Measurements from ENCODE around the gene ANKS1B. TPM values are rescaled to one million over a fixed set of nuclear protein-coding genes. Genes with fewer than 3 reads are reported as not detected.

Gene ANKS1B
- total RNA-seq, 1 donor, result 0.21 TPM

- H3K4me3 ChIP-seq (ENCODE audit: low read length), result no peak overlapping the region
- peaks cover 12% of the 10 kb centered on the region for H3K4me1 ChIP-seq (ENCODE audit: insufficient read depth, low read length)
- H3K9me3 ChIP-seq (ENCODE audit: low read depth, low read length), result no peaks in the 10 kb centered on the region
- peaks cover 30% of the 10 kb centered on the region for H3K27me3 ChIP-seq (ENCODE audit: insufficient read depth, low read length)
Measured at GRCh38 chr12:98741556-98742265, 1243.0 kb downstream of the ANKS1B start.

DNA sequence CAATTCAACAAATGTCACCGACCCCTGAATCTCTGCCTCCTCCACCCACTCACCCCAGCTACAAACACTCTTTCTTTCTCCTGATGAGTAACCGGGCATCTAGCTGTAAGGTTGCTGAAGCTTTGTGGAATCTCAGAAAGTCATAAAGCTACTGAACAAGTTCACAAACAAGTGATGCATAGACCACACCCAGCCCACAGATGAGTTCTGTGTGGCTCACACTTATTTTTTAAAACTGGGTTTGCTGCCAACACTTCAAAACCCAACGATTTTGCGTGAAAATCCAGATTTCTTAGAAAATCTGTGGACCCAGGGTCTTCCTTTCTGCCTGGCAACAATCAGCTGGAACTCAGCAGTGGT is 1243.6 kb downstream of the ANKS1B start:
- peaks cover 24% of the 10 kb centered on the region for H3K27me3 ChIP-seq (ENCODE audit: insufficient read depth, low read length)
- H3K9me3 ChIP-seq (ENCODE audit: low read depth, low read length), result no peaks in the 10 kb centered on the region
- H3K4me3 ChIP-seq (ENCODE audit: low read length), result no peak overlapping the region
- H3K4me1 ChIP-seq (ENCODE audit: insufficient read depth, low read length), result peaks cover 12% of the 10 kb centered on the region

DNA sequence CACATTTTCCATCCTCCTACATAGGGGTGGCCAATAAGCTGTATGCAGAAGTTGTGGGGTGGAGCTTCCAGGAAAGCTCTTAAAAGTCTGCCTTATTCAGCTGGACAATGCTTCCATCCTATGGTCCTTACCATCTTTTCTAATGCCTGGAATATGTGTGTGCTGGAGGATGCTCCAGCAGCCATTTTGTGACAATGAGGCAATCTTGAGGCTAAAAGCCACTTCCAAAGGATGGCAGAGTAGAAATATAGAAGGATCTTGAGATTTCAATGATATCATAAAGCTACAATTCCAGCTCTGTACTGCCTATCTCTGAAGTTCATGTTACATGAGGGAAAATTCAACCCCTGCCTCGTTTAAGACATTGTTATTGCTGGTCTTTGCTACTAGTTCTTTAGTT is 1244.0 kb downstream of the ANKS1B start:
- H3K4me1 ChIP-seq (ENCODE audit: insufficient read depth, low read length), result peaks cover 7% of the 10 kb centered on the region
- peaks cover 20% of the 10 kb centered on the region for H3K27me3 ChIP-seq (ENCODE audit: insufficient read depth, low read length)
- H3K9me3 ChIP-seq (ENCODE audit: low read depth, low read length), result no peaks in the 10 kb centered on the region
- H3K4me3 ChIP-seq (ENCODE audit: low read length), result no peak overlapping the region

- no peaks in the 10 kb centered on the region for H3K4me1 ChIP-seq (ENCODE audit: insufficient read depth, low read length)
- peaks cover 2% of the 10 kb centered on the region for H3K27me3 ChIP-seq (ENCODE audit: insufficient read depth, low read length)
- H3K4me3 ChIP-seq (ENCODE audit: low read length), result no peak overlapping the region
- no peaks in the 10 kb centered on the region for H3K9me3 ChIP-seq (ENCODE audit: low read depth, low read length)
Measured at GRCh38 chr12:98738539-98738938, 1246.2 kb downstream of the ANKS1B start.

GRCh38 chr12:98738002-98738401 is 1246.7 kb downstream of the ANKS1B start:
- Histone ChIP-seq H3K27me3 (ENCODE audit: insufficient read depth, low read length) (peaks cover under 1% of the 10 kb centered on the region), H3K4me3 (ENCODE audit: low read length) (no peak overlapping the region), H3K4me1 (ENCODE audit: insufficient read depth, low read length) (no peaks in the 10 kb centered on the region), H3K9me3 (ENCODE audit: low read depth, low read length) (no peaks in the 10 kb centered on the region)

DNA sequence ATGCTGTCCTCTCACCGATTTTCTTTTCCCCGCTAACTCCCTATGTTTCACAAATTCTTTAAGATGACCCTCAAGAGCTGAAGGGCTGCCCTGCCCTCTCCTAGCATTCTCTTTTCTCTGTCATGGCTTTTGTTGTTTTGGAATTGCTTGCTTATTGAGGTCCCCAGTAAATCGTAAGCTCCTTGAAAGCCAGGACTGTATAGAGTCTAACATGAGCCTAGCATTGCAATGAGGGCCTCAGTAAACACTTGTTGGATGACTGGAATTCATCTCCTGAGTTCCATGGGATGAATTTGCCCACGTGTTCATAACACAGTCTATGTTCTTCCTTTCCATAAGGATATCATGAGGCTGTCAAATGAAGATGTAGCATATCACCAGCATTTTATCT is 1247.4 kb downstream of the ANKS1B start:
- H3K9me3 ChIP-seq (ENCODE audit: low read depth, low read length), result no peaks in the 10 kb centered on the region
- no peaks in the 10 kb centered on the region for H3K4me1 ChIP-seq (ENCODE audit: insufficient read depth, low read length)
- no peaks in the 10 kb centered on the region for H3K27me3 ChIP-seq (ENCODE audit: insufficient read depth, low read length)
- no peak overlapping the region for H3K4me3 ChIP-seq (ENCODE audit: low read length)

- Histone ChIP-seq H3K4me3 (ENCODE audit: low read length) (no peak overlapping the region), H3K27me3 (ENCODE audit: insufficient read depth, low read length) (no peaks in the 10 kb centered on the region), H3K9me3 (ENCODE audit: low read depth, low read length) (no peaks in the 10 kb centered on the region), H3K4me1 (ENCODE audit: insufficient read depth, low read length) (no peaks in the 10 kb centered on the region)
Measured at GRCh38 chr12:98736352-98737321, 1248.1 kb downstream of the ANKS1B start.

DNA sequence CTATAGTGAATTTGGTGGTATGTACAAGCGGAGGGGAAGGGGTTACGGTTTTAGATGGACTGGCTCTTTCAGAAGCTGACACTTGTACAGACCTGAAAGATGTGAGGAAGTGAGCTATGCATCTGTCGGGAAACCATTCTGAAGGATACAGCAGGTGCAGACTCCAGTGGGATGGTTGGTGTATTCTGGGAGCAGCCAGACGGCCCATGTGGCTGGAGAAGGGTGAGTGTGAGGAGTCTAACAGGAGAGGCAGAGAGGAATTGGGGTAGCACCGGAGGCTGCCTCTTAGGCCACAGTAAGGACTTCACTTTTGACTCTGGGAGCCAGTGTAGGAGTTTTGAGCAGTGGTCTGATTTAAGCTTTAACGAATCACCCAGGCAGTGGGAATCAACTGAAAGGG is 1248.9 kb downstream of the ANKS1B start:
- Histone ChIP-seq H3K4me1 (ENCODE audit: insufficient read depth, low read length) (no peaks in the 10 kb centered on the region), H3K9me3 (ENCODE audit: low read depth, low read length) (no peaks in the 10 kb centered on the region), H3K27me3 (ENCODE audit: insufficient read depth, low read length) (no peaks in the 10 kb centered on the region), H3K4me3 (ENCODE audit: low read length) (no peak overlapping the region)

GRCh38 chr12:98733667-98734350 is 1250.9 kb downstream of the ANKS1B start:
- Histone ChIP-seq H3K27me3 (ENCODE audit: insufficient read depth, low read length) (no peaks in the 10 kb centered on the region), H3K4me3 (ENCODE audit: low read length) (no peak overlapping the region), H3K4me1 (ENCODE audit: insufficient read depth, low read length) (no peaks in the 10 kb centered on the region), H3K9me3 (ENCODE audit: low read depth, low read length) (no peaks in the 10 kb centered on the region)

DNA sequence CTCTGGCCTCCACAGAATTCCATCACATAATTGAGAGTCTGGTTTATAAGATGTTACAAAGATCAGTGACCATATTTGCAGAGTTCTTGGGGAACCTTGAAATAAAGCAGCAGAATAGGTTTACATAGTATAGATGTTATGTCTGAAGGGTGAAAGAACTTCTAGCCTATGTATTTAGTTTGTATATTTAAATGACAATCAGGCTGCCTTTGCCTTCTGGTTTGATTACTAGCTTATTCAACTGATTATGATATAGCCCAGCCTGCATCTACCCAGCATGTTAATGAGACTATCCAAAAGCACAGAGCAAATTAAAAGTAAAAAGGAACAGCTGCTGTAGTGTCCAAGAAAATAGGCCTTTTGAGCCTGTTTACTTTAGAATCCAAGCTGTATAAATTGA is 1254.3 kb downstream of the ANKS1B start:
- Histone ChIP-seq H3K4me3 (ENCODE audit: low read length) (no peak overlapping the region), H3K9me3 (ENCODE audit: low read depth, low read length) (no peaks in the 10 kb centered on the region), H3K27me3 (ENCODE audit: insufficient read depth, low read length) (no peaks in the 10 kb centered on the region), H3K4me1 (ENCODE audit: insufficient read depth, low read length) (no peaks in the 10 kb centered on the region)

DNA sequence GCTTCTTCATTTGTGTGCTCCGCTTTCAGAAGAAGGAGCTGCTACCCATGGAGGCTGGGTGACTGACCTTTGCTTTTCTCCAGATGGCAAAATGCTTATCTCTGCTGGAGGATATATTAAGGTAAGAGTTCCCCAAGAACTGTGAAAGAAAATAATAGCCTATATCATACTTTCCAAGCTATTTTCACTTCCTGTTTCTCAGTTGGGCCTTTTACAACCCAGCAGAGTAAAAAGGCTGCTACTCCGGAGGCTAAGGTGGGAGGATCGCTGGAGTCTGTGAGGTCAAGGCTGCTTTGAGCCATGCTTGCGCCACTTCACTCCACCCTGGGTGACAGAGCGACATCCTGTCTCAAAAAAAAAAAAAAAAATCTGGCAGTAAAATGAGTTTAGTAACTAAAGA is 1257.5 kb downstream of the ANKS1B start:
- Histone ChIP-seq H3K27me3 (ENCODE audit: insufficient read depth, low read length) (no peaks in the 10 kb centered on the region), H3K4me3 (ENCODE audit: low read length) (no peak overlapping the region), H3K4me1 (ENCODE audit: insufficient read depth, low read length) (no peaks in the 10 kb centered on the region)

GRCh38 chr12:98725476-98726247 is 1259.1 kb downstream of the ANKS1B start:
- Histone ChIP-seq H3K4me1 (ENCODE audit: insufficient read depth, low read length) (no peaks in the 10 kb centered on the region), H3K9me3 (ENCODE audit: low read depth, low read length) (no peaks in the 10 kb centered on the region), H3K4me3 (ENCODE audit: low read length) (no peak overlapping the region), H3K27me3 (ENCODE audit: insufficient read depth, low read length) (no peaks in the 10 kb centered on the region)

More for the DNA sequence above, 1257.5 kb downstream of the ANKS1B start:
- H3K9me3 ChIP-seq (ENCODE audit: low read depth, low read length), result no peaks in the 10 kb centered on the region

DNA sequence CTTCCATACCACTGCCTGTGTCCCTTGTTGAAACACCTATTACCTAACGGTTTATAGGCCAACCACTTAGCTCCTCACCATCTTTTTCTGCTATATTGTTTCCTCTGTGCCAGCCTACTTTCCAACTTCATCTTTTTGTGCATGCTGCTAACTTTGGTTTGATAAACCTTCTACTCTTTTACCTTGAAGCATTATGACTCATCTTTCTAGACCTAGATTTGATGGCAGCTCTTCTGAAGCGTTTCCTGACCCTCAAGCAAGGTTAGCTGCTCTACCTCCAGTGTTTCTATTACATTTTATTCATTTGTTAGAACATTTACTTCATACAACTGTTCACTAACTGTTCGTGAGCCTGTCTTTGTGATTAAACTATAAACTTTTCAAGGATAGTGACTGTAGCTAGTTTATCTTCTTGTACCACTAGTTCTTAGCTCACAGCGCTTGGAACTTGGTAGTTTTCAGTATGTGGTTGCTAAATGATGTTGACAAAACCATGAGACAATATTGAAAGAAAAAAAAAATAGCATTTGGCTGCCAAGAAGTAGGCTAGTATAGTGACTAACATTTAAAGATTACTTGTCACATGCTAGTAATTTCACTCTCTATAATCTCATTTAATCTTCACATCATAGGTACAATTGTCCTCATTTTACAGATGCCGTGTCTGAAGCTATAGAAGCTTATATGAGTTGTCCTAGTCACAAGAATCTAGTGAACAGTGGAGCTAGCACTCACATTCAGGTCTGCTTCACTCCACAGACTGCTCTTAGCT is 1260.2 kb downstream of the ANKS1B start:
- Histone ChIP-seq H3K4me3 (ENCODE audit: low read length) (no peak overlapping the region), H3K9me3 (ENCODE audit: low read depth, low read length) (no peaks in the 10 kb centered on the region), H3K4me1 (ENCODE audit: insufficient read depth, low read length) (no peaks in the 10 kb centered on the region), H3K27me3 (ENCODE audit: insufficient read depth, low read length) (no peaks in the 10 kb centered on the region)

DNA sequence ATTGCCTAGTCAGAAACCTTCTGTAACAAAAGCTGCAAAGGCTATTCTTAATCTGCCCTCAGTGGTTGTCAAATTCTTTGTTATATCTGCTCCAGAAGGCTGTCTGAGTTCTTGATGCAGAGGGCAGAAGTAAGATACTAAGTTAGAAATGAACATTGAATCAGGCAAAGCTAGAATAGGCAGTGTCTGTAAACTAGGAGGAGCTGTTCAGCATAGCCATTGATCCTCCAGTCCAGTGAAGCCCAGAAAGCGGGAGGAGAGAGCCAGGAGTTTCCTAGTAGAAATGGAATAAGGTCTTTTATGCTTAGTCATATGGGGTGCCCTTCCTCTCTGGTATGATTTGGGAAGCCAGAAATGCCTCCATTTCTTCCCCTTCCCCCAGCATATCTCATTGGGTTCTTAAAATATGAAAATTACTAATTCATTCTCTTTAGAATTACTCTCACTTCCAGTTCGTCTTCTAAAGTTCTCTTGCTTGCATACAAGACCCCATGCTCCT is 1263.5 kb downstream of the ANKS1B start:
- Histone ChIP-seq H3K4me1 (ENCODE audit: insufficient read depth, low read length) (no peaks in the 10 kb centered on the region), H3K4me3 (ENCODE audit: low read length) (no peak overlapping the region), H3K9me3 (ENCODE audit: low read depth, low read length) (no peaks in the 10 kb centered on the region), H3K27me3 (ENCODE audit: insufficient read depth, low read length) (no peaks in the 10 kb centered on the region)

Data from mononuclear cell (primary cell).